GM21528 (cell line): Measurements from ENCODE around the gene KAZALD1.

Source experiments
- ATAC-seq: cut with Tn5 transposase; IDR thresholded peaks from one replicate; pipeline ENCODE4 v1.9.1; 2021; ENCODE audit warnings: mild to moderate bottlenecking, moderate library complexity; ENCODE audit not compliant: unreplicated experiment, low FRiP score

The KAZALD1 gene

GRCh38 chr10:101091546-101092290 is 29.9 kb downstream of the KAZALD1 start:
- ATAC-seq: no peak

DNA sequence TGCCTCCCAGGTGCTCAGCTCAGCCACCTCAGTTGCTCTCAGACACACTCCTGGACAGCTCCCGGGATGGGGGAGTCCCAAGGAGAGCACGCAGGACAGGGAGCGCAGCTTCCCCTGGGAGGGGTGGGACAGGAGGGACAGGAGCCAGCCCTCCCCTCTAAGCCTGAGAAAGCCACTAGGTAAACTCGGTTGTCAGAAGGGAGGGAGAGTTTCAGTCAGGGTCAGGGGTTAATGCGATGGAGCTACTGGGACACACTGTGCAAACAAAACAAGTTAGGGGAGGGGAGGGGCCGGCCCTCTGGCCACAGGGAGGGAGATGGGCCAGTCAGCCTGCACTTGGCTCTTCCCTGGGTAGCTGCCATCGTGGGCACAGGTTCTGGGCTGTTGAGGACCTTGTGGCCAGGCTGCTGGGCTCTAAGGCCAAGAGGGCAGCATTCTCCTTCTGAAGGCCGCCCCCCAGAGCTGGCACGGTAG is 31.1 kb downstream of the KAZALD1 start:
- ATAC-seq: no peak

GRCh38 chr10:101094121-101094879 is 32.5 kb downstream of the KAZALD1 start:
- no peak for ATAC-seq

GRCh38 chr10:101095004-101095403 is 33.2 kb downstream of the KAZALD1 start:
- ATAC-seq: no peak

- ATAC-seq: no peak
Observed at GRCh38 chr10:101095550-101096213, 33.9 kb downstream of the KAZALD1 start.

- ATAC-seq: no peak
Observed at GRCh38 chr10:101096378-101096777, 34.6 kb downstream of the KAZALD1 start.

DNA sequence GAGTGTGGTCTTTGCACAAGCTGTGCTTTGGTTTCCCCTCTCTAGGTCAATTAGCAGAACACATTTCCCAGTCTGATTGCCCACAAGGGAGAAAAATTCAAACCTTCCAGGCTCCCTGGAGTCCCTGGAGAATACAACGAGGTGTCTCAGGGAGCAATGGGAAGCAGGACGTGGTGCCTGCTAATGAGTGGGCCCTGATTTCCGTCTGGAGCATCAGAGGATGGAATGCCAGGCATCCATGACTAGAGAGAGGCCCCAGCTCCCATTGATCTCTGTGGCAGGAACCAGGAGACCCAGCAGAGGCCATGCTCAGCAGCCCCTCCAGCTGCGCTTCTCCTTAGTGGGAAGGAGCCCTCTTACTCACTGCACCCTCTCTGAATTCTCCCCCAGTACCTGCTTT is 36.1 kb downstream of the KAZALD1 start:
- no peak for ATAC-seq

- no peak for ATAC-seq
Observed at GRCh38 chr10:101099901-101100300, 38.1 kb downstream of the KAZALD1 start.

DNA sequence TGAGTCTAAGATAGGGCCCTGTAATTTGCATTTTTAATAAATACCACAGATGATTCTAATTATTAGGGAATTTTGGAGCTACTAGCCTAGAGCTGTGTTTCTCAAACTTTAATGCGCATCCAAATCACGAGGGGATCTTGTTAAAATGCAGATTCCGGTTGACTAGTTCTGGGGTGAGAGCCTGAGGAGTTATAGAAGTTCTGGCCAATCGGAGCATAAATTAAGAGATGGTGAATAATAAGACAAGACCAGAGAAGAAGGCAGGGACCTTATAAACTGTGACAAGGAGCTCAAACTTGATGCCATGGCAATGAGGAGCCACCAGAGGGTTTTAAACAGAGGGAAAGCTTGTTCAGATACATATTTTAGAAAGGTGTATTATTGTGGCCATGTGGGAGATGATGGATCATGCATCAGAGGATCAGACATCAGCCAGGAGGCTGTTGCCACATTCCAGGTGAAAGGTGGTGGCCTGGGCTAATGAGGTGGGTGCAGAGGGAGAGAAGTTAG is 39.6 kb downstream of the KAZALD1 start:
- ATAC-seq: no peak

- no peak for ATAC-seq
Observed at GRCh38 chr10:101103430-101103829, 41.6 kb downstream of the KAZALD1 start.

GRCh38 chr10:101106351-101106750 is 44.6 kb downstream of the KAZALD1 start:
- no peak for ATAC-seq

GRCh38 chr10:101107771-101108170 is 46.0 kb downstream of the KAZALD1 start:
- ATAC-seq: no peak

- ATAC-seq: no peak
Observed at GRCh38 chr10:101110856-101111523, 49.2 kb downstream of the KAZALD1 start.

GRCh38 chr10:101111547-101111946 is 49.8 kb downstream of the KAZALD1 start:
- ATAC-seq: no peak

- no peak for ATAC-seq
Observed at GRCh38 chr10:101112799-101113594, 51.2 kb downstream of the KAZALD1 start.

DNA sequence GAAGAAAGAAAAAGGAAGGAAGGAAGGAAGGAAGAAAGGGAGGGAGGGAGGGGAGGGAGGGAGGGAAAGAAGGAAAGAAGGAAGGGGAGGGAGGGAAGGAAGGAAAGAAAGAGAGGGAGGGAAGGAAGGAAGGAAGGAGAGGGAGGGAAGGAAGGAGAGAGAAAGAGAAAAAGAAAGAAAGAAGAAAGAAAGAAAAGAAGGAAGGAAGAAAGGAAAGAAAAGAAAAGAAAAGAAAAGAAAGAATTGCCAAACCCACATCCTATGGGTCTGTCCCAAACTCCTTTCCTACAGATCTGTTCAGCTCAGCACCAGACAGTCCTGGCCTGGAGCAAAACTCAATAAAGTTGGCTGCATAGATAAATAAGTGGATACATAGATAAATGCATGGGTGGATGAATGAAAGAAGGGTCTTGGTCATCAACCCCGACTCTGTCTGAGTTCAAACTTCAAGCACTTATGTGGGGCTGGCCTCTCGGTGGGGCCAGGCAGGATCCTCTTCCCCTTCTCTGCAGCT is 52.2 kb downstream of the KAZALD1 start:
- ATAC-seq: no peak

DNA sequence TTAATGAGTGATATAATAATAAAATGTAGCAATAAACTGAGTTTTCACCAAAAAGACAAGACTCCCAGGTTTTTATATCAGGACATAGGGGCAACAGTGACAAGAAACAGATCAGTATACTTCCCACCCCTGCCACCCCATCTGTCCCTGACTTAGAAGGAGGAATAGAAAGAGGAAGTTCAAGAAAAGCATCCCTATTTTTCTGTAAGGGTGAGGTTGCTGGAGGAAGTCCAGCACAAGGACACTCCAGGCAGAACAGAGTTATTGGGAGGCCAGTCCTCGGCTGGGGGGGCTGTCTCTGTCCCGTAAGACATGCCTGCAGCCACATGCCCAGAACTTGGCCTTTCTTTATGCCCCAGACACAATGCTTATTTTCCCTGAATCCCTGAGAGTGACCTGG is 52.9 kb downstream of the KAZALD1 start:
- no peak for ATAC-seq
